ENCODE data around the gene DUOX2.
"Not testable (repeated sequence)": the region's sequence is repeated elsewhere in the genome, so short reads cannot be mapped to it uniquely, and the experiment has no call there.

The DUOX2 gene

DNA sequence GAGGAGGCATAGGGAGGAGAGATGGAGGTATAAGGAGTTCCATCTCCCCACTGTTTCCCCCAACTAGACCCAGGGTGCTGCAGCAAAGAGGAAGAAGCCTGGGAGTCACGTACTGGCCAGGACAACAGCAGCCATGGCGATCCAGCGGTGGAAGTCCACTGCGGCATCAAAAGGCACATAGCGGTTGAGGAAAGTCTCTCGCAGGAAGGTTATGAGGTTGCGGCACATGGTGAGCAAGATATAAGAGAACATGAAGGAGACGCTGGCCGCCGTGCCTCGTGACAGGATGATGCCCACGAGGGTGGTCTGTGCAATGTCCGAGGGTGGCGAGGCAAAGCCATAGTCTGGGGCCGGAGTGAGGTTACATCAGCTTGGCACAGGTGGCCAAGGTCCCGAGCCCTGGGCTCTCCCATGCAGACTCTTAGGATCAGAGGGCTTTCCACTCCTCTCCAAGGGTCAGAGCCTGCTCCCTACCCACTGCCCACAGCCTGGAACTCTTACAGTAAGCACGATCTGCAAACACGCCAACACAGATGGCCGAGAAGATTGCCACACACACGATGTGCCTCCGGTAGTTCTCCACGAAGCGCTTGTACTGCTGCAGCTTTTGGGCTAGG is 14.3 kb downstream of the DUOX2 start:
- DNase-seq, result no peak

GRCh38 chr15:45097466-45097865 is 16.5 kb downstream of the DUOX2 start:
- DNase-seq, result no peak

DNA sequence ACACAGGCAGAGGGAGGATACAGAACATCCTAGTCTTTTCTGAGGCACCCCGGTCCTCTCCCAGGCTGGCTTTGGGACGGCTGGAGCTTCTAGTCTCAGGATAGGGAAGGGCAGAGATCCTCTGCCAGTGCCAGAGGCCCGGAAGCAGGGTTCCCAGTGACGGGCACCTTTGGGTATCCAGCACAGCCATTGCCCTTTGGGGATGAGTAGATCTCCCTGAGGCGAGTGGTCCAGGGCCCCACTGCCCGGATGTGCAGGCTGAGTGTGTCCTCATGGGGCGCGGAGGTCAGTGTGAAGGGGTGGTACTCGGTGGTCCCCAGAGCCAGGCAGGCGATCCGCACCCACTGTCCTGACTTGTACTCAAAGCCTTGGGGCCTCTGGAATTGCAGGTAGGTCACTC is 18.3 kb downstream of the DUOX2 start:
- DNase-seq, result no peak

DNA sequence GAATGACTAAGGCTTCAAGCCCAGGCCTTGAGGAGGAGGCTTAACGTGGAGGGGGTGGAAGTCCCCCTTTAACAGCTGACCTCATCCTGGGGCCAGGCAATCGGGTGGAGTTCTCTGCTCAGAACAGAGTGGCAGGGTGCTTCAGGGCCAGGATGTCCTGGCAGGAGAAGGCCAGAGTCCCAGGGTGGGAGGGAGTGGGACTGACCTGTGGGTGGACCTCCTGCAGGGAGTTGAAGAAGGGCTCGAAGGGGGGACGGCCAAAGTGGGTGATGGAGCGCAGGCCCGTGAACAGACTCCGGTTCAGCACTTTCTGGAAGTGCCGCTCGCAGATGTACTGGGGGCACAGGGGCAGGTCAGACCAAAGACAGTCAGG is 19.6 kb downstream of the DUOX2 start:
- DNase-seq, result no peak

- no peak for DNase-seq
These were observed 20.2 kb downstream of the DUOX2 start for GRCh38 chr15:45093622-45094357.

GRCh38 chr15:45093013-45093412 is 21.0 kb downstream of the DUOX2 start:
- no peak for DNase-seq

- DNase-seq, result no peak
These were observed 22.4 kb downstream of the DUOX2 start for GRCh38 chr15:45091576-45091975.

- DNase-seq, result no peak
These were observed 22.8 kb downstream of the DUOX2 start for GRCh38 chr15:45091161-45091560.

- no peak for DNase-seq
These were observed 24.1 kb downstream of the DUOX2 start for GRCh38 chr15:45089712-45090373.

DNA sequence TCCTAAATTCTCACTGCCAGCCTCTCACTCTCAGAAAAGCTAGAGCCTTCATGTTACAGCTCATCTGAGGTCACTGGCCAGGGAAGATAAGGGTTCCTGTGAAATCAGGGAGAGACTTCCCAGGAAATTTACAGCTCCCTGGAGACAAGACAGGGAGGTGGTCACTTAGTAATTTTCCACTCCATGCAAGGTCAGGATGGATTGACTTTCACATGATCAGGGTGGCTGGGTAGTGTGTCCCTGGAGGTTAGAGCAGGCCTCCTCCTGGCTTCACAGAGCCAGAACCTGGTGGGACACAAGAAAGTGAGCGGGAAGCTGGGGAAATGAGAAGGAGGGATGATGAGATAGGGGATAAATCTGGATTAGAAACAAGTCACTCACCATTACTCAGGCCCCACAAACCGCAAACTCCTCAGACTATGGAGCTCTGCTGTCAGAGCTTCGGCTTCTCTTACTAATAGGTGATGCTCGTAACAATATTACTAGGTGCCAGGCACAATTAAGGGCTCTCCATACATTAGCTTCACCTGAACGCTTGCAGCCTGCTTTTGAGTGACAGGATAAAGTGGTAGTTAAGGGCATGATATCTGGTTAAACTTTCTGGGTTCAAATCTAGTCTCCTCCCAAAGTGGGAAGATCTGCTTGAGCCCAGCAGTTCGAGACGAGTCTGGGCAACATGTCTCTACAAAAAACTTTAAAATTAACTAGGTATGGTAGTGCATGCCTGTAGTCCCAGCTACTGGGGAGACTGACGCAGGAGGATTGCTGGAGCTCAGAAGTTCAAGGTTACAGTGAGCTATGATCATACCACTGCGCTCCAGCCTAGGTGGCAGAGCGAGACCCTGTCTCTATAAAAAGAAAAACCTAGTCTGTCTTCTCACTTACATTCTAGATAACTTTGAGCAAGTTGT is 24.9 kb downstream of the DUOX2 start:
- DNase-seq, result no peak

GRCh38 chr15:45087513-45087912 is 26.5 kb downstream of the DUOX2 start:
- no peak for DNase-seq

GRCh38 chr15:45084163-45084562 is 29.8 kb downstream of the DUOX2 start:
- no peak for DNase-seq

DNA sequence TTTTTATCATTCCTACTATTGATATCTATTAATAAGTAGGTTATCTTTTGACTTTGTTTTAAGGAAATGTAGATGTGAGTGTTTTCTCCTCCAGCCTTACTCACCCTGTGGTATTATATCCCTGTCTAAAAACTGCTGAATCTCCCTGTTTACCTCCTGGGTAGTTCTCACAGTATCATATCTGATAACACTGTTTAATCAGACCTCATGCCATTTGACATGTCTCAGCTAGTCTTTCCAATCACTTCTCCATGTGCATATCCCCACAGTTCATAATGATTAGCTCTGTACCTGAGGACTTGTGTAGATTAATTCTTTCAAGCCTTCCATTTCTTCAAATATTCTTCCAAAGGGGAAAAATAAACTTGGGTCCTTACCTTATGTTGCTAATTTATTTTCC is 30.7 kb downstream of the DUOX2 start:
- DNase-seq, result no peak

DNA sequence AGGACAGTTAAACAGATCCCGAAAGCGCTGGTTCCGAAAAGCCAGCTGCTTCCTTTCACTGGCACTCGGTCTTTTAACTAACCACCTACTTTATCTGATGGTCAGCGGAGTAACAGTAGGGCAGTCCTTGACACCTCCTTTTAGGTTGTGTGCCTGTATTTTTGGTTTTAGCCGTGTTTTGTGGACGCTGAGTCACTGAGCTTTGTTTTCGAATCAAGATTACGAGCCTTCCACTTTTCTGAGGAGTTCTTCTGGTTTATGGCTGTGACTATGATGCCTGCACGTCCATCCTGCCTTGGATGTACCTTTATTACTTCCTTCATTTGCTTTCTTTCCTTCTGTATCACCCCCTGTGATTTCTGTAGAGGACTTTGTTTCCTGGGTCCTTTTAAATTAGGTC is 31.6 kb downstream of the DUOX2 start:
- DNase-seq, result not testable (repeated sequence)

- DNase-seq, result not testable (repeated sequence)
These were observed 33.4 kb downstream of the DUOX2 start for GRCh38 chr15:45080593-45080992.

- DNase-seq, result not testable (repeated sequence)
These were observed 34.2 kb downstream of the DUOX2 start for GRCh38 chr15:45079628-45080246.

- DNase-seq, result not testable (repeated sequence)
These were observed 34.8 kb downstream of the DUOX2 start for GRCh38 chr15:45079201-45079600.

DNA sequence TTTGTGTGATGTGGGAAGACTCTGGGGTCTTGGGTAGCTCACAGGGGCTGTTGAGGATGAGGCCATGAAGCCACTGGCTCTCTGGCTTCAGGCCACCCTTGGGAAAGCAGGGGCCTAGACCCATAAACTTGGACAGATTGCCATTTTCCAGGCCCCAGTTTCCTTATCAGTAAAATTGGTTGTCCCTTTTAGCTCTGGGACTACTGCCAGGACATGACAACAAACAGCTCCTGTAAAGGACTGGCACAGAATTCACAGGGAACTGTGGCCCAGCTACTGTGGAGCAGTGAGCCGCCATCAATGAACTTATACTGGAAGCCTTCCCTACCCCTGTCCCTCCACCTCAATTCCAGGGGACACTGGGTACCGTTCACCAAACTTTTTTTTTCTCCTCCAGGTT is 36.6 kb downstream of the DUOX2 start:
- DNase-seq, result not testable (repeated sequence)

DNA sequence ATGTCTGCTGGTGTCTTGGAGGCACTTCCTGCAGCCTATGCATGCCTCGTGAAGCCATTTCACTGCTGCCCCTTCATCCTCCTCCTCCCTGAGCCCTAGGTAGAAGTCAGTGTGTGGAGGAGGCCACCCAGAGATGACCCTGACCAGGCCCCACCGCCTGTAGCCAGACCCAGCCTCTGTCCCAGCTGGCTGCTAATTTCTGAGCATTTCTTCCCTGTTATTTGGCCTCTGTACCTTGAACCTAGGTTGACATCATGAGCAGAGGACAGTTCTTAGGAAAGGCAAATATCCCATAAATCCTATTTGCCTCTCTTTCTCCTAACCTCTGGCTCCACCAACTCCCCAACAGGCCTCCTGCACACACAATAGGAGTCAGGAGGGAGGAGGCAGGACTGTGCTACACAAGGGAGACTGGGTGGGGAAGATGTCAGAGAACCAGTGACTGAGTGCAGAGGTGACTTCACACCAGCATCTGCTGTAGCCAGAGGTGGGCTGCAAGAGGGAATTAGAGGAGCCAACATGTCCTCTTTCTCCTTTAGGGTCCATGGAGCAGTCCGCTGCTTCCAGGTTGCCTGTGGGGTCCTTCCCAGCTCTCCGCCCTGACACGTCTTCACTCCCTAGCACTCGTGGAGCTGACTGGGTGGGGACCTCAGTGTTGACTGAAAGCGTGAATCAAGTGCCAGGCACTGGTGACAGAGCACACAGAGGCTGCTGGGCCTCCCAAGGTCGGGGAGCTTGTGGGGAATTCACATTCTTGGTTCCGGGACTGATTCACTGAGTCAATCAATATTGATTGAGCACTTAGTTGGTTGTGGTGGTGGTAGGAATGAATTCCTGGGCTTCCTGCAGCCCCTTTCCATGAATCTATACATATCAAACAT is 38.3 kb downstream of the DUOX2 start:
- not testable (repeated sequence) for DNase-seq

- DNase-seq, result not testable (repeated sequence)
These were observed 40.4 kb downstream of the DUOX2 start for GRCh38 chr15:45073602-45074001.

DNA sequence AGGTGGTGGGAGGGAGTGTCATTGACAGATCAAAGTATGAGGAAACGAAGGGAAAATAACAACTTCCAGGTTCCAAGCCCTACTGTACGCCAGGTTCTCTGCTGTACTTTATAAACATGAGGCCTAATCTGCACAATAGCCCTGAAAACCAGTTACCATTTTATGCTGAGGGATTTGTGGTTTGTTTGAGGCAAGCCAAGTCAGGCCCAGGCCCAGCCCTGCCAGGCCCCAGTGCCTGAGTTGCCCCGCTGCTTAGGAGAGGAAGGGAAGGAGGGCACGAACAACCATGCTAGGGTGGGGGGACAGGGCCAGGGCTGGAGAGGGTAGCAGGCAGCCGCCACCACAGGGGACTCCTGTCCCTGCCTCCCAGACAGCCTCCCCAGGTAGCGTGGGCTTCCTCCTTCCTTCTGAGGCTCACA is 44.0 kb downstream of the DUOX2 start:
- not testable (repeated sequence) for DNase-seq

DNA sequence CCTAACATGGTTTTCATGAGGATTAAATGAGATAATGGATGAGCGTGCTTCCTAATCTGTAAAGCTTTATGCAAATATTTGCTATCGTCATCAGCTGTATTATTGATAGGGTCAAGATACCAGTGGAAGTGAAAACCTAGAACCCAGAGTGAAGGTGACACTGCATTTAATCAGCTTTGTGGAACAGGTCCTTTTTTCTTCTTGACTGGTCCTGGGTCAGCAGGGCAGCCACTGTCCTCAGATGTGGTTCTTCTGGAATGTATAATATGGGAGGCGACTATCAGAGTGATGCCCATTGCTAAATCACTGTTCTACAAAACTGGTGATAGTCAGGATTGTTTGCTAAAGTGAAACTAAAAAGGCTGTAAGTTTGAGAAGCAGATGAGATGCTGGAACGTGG is 49.6 kb downstream of the DUOX2 start:
- no peak for DNase-seq

Data from CD4-positive, alpha-beta T cell treated with Interferon gamma for 1 hour (primary cell).